ENCODE measurements around the gene CFLAR.

GRCh38 chr2:201185863-201186262 lies 69.9 kb downstream of the CFLAR start:
- TF ChIP-seq CTCF (IDR thresholded peaks at IDR 0.05) = no peak
- no peak for TF ChIP-seq POLR2A (IDR thresholded peaks at IDR 0.05)

Measured in thyroid gland (tissue), 4 donors.